DMS 273 (cell line): Measurements from ENCODE around the gene TWIST2.

Experiments used
- DNase-seq: peaks from one replicate; lab custom pipeline; 2025; ENCODE audit not compliant: unreplicated experiment; lab: John Stamatoyannopoulos, UW

Gene TWIST2

GRCh38 chr2:238888781-238889180, 40.9 kb downstream of the TWIST2 start:
- DNase-seq = no peak

GRCh38 chr2:238890131-238890530, 42.2 kb downstream of the TWIST2 start:
- no peak for DNase-seq

GRCh38 chr2:238890618-238891456, 43.0 kb downstream of the TWIST2 start:
- DNase-seq = no peak

GRCh38 chr2:238891457-238892203, 43.7 kb downstream of the TWIST2 start:
- DNase-seq = no peak

- DNase-seq = no peak
Observed at GRCh38 chr2:238892204-238892500, 44.3 kb downstream of the TWIST2 start.

- DNase-seq = no peak
Observed at GRCh38 chr2:238892796-238893195, 44.9 kb downstream of the TWIST2 start.

- no peak for DNase-seq
Observed at GRCh38 chr2:238893349-238894000, 45.6 kb downstream of the TWIST2 start.

- no peak for DNase-seq
Observed at GRCh38 chr2:238894226-238894949, 46.5 kb downstream of the TWIST2 start.

- DNase-seq = no peak
Observed at GRCh38 chr2:238894950-238895298, 47.0 kb downstream of the TWIST2 start.

- DNase-seq = no peak
Observed at GRCh38 chr2:238895361-238895882, 47.5 kb downstream of the TWIST2 start.

- no peak for DNase-seq
Observed at GRCh38 chr2:238895891-238896600, 48.2 kb downstream of the TWIST2 start.

GRCh38 chr2:238896641-238897040, 48.8 kb downstream of the TWIST2 start:
- DNase-seq = no peak

GRCh38 chr2:238897122-238897880, 49.4 kb downstream of the TWIST2 start:
- DNase-seq = no peak

- no peak for DNase-seq
Observed at GRCh38 chr2:238897911-238898311, 50.0 kb downstream of the TWIST2 start.

GRCh38 chr2:238898534-238899281, 50.8 kb downstream of the TWIST2 start:
- no peak for DNase-seq

GRCh38 chr2:238899386-238899785, 51.5 kb downstream of the TWIST2 start:
- DNase-seq = no peak

- DNase-seq = no peak
Observed at GRCh38 chr2:238900511-238900910, 52.6 kb downstream of the TWIST2 start.

GRCh38 chr2:238901461-238902057, 53.7 kb downstream of the TWIST2 start:
- DNase-seq = no peak

- DNase-seq = no peak
Observed at GRCh38 chr2:238902285-238902684, 54.4 kb downstream of the TWIST2 start.
